ENCODE measurements around the gene APOL5.
"Not testable (repeated sequence)": the region's sequence is repeated elsewhere in the genome, so short reads cannot be mapped to it uniquely, and the experiment has no call there.

GRCh38 chr22:35699852-35700251 lies 17.8 kb upstream of the APOL5 start:
- TF ChIP-seq EZH2 (IDR thresholded peaks at IDR 0.05; ENCODE audit: borderline replicate concordance, low read length), result not testable (repeated sequence)
- TF ChIP-seq, protein P1, sequence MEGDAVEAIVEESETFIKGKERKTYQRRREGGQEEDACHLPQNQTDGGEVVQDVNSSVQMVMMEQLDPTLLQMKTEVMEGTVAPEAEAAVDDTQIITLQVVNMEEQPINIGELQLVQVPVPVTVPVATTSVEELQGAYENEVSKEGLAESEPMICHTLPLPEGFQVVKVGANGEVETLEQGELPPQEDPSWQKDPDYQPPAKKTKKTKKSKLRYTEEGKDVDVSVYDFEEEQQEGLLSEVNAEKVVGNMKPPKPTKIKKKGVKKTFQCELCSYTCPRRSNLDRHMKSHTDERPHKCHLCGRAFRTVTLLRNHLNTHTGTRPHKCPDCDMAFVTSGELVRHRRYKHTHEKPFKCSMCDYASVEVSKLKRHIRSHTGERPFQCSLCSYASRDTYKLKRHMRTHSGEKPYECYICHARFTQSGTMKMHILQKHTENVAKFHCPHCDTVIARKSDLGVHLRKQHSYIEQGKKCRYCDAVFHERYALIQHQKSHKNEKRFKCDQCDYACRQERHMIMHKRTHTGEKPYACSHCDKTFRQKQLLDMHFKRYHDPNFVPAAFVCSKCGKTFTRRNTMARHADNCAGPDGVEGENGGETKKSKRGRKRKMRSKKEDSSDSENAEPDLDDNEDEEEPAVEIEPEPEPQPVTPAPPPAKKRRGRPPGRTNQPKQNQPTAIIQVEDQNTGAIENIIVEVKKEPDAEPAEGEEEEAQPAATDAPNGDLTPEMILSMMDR (IDR thresholded peaks at IDR 0.05; ENCODE audit: low read length), result not testable (repeated sequence)
